Ishikawa (cell line): ENCODE results near the gene PITPNM1.

Source experiments
- CEBPB ChIP-seq: IDR thresholded peaks from 2 replicates; pipeline ENCODE4 v1.6.1; 2012
- CREB1 ChIP-seq: IDR thresholded peaks from 2 replicates; pipeline ENCODE4 v1.6.1; 2012; ENCODE audit warnings: low read depth
- EGR1 ChIP-seq: IDR thresholded peaks from 2 replicates; pipeline ENCODE4 v1.6.1; 2012
- EP300 ChIP-seq: IDR thresholded peaks from 2 replicates; pipeline ENCODE4 v1.6.1; 2012; ENCODE audit warnings: borderline replicate concordance
- FOXM1 ChIP-seq: IDR thresholded peaks from 2 replicates; pipeline ENCODE4 v1.6.1; 2012; ENCODE audit warnings: low read depth, borderline replicate concordance
- NFIC ChIP-seq: IDR thresholded peaks from 2 replicates; pipeline ENCODE4 v1.6.1; 2012
- RAD21 ChIP-seq: IDR thresholded peaks from 2 replicates; pipeline ENCODE4 v1.6.1; 2012; ENCODE audit warnings: low read depth
- REST ChIP-seq: IDR thresholded peaks from 2 replicates; pipeline ENCODE4 v1.6.1; 2012; ENCODE audit warnings: low read depth, mild to moderate bottlenecking
- TAF1 ChIP-seq: IDR thresholded peaks from 2 replicates; pipeline ENCODE4 v1.6.1; 2012; ENCODE audit warnings: low read depth, mild to moderate bottlenecking
- TCF12 ChIP-seq: IDR thresholded peaks from 2 replicates; pipeline ENCODE4 v1.6.1; 2012; ENCODE audit warnings: low read depth
- TEAD4 ChIP-seq: IDR thresholded peaks from 2 replicates; pipeline ENCODE4 v1.6.1; 2012
- USF1 ChIP-seq: IDR thresholded peaks from 2 replicates; pipeline ENCODE4 v1.6.1; 2012
- YY1 ChIP-seq: IDR thresholded peaks from 2 replicates; pipeline ENCODE4 v1.6.1; 2012; ENCODE audit warnings: low read depth
- ZBTB7A ChIP-seq: IDR thresholded peaks from 2 replicates; pipeline ENCODE4 v1.6.1; 2012; ENCODE audit warnings: low read depth
- TF ChIP-seq, protein P1 (sequence below): IDR thresholded peaks from 2 replicates; pipeline ENCODE4 v1.6.1; 2012

PITPNM1 gene

DNA sequence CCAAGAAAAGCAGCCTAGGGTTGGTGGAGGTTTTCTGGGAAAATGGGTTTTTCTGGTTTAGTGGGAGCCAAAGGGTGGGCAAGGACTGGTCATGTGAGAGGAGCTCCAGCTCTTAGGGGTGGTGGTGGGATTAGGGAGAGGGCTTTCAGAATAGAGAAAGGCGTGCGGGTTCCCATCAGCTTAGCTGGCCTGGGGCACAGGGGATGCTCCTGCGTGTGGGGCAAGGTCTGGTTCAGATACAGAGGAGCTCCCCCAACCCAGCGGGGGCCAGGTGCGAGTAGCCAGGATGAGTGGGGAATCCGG, 36.8 kb downstream of the PITPNM1 start:
- TF ChIP-seq USF1 (no peak), CREB1 (no peak), TEAD4 (no peak), NFIC (no peak), EP300 (no peak), TAF1 (no peak)
- TF ChIP-seq, protein P1, sequence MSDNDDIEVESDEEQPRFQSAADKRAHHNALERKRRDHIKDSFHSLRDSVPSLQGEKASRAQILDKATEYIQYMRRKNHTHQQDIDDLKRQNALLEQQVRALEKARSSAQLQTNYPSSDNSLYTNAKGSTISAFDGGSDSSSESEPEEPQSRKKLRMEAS, result no peak

DNA sequence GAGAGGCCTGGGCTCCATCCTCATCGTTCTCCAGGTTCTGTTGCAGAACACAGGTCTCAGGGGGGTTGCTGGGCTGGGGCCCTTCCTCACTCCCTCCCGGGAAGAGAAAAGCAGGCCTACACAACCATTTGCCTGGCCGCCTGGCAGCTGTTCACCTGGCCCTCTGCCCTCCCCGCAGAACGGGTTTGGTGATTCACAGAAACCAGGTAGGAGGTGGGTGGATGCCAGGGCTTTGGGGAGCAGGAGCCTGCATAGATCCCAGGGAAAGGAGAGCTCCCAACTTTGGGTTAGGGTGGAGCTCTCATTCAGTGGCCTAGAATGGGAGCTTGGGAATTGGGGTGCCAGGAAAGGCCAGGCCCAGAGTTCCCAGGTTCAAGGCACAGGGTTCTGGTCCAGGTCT, 37.1 kb downstream of the PITPNM1 start:
- no peak for TF ChIP-seq TAF1
- TF ChIP-seq TEAD4, result peak; percentile 48; the same call in 1 of the 2 replicates
- no peak for TF ChIP-seq USF1
- TF ChIP-seq FOXM1, result no peak
- TF ChIP-seq NFIC, result peak; percentile 80
- no peak for TF ChIP-seq CREB1
- no peak for TF ChIP-seq EP300
- TF ChIP-seq REST, result no peak
- no peak; the same call in none of the 2 replicates for TF ChIP-seq ZBTB7A
- TF ChIP-seq CEBPB, result no peak
- peak; percentile 33; the same call in 1 of the 2 replicates for TF ChIP-seq TCF12
- TF ChIP-seq, protein P1, result peak; percentile 46; the same call in 1 of the 2 replicates
- no peak for TF ChIP-seq YY1
- TF ChIP-seq EGR1, result 0 out of 2 replicates have a peak, but pooled peaks have one; percentile 33
- no peak for TF ChIP-seq RAD21

DNA sequence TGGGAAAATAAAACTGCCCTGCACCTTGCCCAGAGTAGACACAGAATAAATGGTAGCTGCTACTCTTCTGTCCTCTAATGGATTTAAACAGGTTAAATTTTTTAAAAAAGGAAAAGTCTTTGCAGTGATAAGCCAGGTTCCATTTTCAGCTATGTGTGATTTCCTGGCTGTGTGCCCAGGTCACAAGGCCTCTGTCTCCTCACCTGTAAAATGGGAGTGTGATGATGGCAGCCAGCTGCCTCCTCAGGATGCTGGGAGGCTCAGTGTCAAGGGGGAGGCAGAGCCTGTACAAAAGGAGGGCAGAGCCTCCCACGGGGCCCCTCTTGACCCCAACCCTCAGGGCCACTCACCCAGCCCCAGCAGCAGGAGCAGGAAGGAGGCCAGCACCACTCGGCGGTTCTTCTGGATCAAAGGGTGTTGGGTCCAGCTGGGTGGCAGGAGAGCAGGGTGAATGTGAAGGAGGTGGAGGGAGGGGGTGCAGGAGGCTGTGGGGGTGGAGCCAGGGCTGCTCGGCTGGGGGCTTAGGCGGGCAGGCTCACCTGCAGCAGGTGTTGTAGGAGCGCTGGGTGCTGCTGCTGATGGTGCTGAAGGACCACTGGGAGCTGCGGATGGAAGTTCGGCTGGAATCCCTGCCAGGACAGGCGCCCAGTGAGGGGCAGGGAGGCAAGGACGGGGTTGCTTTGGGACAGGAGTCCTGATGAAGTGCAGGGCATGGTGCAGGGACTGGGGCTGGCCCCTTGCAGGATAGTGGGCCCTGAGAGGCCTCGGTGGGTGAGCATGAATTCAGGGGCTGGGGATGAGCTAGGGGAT, 38.0 kb downstream of the PITPNM1 start:
- TF ChIP-seq TEAD4 (no peak), TAF1 (no peak), EP300 (no peak), NFIC (peak; percentile 63), TCF12 (no peak)

GRCh38 chr11:67466367-67466766, 38.8 kb downstream of the PITPNM1 start:
- TF ChIP-seq FOXM1, result no peak
- no peak for TF ChIP-seq CREB1
- no peak for TF ChIP-seq RAD21
- TF ChIP-seq, protein P1, result no peak
- no peak for TF ChIP-seq TEAD4
- no peak for TF ChIP-seq NFIC
- TF ChIP-seq USF1, result no peak
- no peak for TF ChIP-seq YY1
- TF ChIP-seq TAF1, result no peak
- no peak for TF ChIP-seq CEBPB
- TF ChIP-seq ZBTB7A, result no peak
- TF ChIP-seq TCF12, result no peak
- no peak for TF ChIP-seq EGR1
- no peak for TF ChIP-seq REST
- no peak for TF ChIP-seq EP300

- TF ChIP-seq REST, result no peak
- TF ChIP-seq EP300, result 0 out of 2 replicates have a peak, but pooled peaks have one; percentile 11
Observed at GRCh38 chr11:67465189-67465510, 40.0 kb downstream of the PITPNM1 start.
